GM12875 (cell line): Measurements from ENCODE around the gene COL5A3.

ENCODE experiments used
- H3K4me3 ChIP-seq: one replicate; pipeline ENCODE4 v1.5.1; 2011; ENCODE audit warnings: low read depth, low read length, control low read depth
- TF ChIP-seq, protein P1 (sequence below): IDR thresholded peaks from 2 replicates; pipeline ENCODE4 v1.5.1; 2011; ENCODE audit warnings: low read depth, mild to moderate bottlenecking, control low read depth, inconsistent platforms, low read length, moderate library complexity, borderline replicate concordance; ENCODE audit not compliant: insufficient read depth

The COL5A3 gene

DNA sequence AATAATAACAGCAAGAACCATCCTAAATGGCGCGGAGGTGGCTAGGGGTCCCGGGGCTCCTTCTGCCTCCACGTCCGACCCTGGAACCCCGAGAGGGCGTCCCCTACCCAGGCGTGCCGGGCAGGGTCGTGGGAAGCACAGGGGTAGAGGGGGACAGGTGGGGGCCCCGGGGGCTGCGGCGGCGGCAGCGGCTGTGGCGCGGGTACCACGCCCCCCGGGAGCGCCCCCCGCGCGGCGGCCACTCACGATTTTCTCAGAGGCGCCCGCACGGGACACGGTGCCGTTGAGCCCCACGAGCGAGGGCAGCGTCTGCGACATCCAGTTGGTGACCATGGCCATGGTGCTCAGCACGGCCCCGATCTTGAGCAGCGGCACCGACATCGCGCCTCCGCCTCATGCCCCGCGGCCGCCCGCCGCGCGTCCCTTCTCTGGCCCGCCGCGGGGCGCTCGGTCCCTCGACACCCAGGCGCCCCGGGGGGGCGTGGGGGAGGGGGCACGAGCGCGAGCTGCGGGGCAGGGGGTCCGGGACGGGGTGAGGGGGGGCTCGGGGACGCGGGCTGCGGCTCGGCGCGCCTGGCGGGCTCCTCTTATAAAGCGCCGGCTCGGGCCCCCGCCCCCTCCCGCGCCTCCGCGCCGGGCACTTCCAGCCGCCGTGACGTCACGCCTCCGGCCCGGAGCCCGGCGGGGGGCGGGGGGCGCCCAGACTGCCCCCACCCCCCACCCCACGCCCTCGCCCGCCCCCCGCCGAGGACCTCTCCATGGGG lies 96.9 kb downstream of the COL5A3 start:
- TF ChIP-seq, protein P1, sequence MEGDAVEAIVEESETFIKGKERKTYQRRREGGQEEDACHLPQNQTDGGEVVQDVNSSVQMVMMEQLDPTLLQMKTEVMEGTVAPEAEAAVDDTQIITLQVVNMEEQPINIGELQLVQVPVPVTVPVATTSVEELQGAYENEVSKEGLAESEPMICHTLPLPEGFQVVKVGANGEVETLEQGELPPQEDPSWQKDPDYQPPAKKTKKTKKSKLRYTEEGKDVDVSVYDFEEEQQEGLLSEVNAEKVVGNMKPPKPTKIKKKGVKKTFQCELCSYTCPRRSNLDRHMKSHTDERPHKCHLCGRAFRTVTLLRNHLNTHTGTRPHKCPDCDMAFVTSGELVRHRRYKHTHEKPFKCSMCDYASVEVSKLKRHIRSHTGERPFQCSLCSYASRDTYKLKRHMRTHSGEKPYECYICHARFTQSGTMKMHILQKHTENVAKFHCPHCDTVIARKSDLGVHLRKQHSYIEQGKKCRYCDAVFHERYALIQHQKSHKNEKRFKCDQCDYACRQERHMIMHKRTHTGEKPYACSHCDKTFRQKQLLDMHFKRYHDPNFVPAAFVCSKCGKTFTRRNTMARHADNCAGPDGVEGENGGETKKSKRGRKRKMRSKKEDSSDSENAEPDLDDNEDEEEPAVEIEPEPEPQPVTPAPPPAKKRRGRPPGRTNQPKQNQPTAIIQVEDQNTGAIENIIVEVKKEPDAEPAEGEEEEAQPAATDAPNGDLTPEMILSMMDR = no peak
- no peak overlapping the region for H3K4me3 ChIP-seq

DNA sequence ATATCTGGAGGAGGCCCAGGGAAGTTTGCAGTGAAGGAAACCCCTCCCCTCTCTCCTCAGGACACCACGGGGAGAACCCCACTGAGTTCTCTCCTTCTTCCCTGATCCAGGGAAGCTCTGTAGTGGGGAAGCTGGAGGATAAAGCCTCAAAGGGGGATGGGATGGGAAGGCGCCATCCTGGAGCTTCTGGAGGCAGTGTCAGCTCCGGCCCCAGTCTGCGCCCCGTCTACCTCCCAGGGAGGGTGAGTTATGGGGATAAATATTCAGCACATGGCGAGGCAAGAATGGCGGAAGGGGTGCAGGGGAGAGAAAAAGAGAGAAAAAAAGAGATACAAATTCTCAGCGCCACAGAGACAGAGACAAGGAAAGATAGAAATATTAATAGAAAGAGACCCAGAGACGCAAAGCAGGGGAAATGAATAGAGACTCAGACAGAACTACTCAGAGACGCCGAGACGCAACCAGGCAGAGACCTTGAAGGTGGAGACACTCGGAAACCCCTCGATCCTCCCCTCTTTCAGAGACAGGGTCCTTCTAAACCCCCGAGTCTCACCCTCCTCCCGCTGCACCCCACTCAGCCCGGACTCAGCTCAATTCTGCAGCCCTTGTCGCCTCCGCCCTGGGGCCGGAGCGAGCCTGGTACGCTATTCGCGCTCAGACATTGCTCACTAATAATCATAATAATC lies 97.6 kb downstream of the COL5A3 start:
- H3K4me3 ChIP-seq = no peak overlapping the region
- TF ChIP-seq, protein P1 = no peak

DNA sequence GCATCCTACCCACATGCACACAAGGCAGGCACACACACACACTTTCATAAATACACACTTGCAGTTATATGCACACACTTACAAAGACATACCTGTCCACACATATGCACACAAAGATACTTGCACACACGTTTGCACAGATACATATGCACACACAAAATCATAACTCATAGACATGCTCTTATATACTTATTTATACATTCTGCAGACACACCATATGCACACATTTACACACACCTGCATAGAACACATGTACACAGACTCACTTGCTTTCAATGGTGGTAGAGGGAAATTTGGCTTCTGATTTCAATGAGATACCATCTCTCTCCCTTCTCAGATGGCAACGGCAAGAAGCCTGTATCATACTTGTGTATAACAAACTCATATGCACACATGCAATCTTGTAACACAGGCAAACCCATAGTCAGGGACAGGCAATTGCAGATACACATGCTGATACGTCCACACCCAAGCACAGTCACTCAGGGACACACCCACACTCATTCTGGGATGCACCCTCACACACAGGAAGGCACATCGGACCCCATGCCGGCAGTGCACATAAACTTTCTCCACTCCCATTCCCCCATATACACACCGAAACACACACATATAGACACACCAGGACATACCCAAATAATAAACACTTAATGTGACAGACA lies 98.6 kb downstream of the COL5A3 start:
- no peak overlapping the region for H3K4me3 ChIP-seq
- TF ChIP-seq, protein P1 = no peak

DNA sequence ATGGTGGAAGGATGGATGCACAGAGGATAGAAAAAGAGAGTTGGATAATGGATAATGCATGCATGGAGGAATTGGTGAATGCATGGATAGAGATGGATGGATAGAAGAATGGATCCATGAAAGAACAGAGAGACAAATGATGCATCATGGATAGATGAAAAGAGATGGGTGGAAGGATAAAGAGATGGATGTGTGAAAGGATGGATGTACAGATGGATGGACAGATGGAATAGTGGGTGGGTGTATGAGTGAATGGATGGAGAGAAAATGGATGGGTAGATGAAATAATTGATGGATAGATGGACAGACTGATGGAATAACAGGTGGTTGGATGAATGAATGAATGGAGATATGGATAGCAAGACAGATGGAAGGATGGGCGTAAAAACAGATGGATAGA lies 99.7 kb downstream of the COL5A3 start:
- no peak overlapping the region for H3K4me3 ChIP-seq
- TF ChIP-seq, protein P1 = no peak
